Heart right ventricle (tissue), 16 donors: ENCODE results near the gene AUTS2. TPM values are rescaled to one million over a fixed set of nuclear protein-coding genes. Genes with fewer than 3 reads are reported as not detected.

ENCODE experiments used
- ATAC-seq, 8 donors: fragments of 200-7000 bp; cut with Tn5 transposase; one replicate each; pipeline ENCODE4 v1.9.1; 2020; ENCODE audit warnings: mild to moderate bottlenecking in 8 of 8, moderate library complexity in 8 of 8, moderate number of reproducible peaks in 1 of 8
- DNase-seq, 2 donors: peaks; one replicate each; pipeline ENCODE4 v3.0.0-alpha.2; 2020
- H3K27ac ChIP-seq, 10 donors: fragments of 200-600 bp; sonication (generic) in 2 of 10; one replicate each; pipeline versions ENCODE4 v1.5.0 to v1.8.0; 2020 to 2022; ENCODE audit warnings: mild to moderate bottlenecking in 3 of 10
- H3K27me3 ChIP-seq, 7 donors: fragments of 200-600 bp; one replicate each; pipeline ENCODE4 v1.8.0; 2021 to 2022; ENCODE audit warnings: mild to moderate bottlenecking in 2 of 7
- H3K36me3 ChIP-seq, 9 donors: fragments of 200-600 bp; sonication (generic) in 1 of 9; one replicate each; pipeline versions ENCODE4 v1.5.0 to v1.8.0; 2020 to 2022; ENCODE audit warnings: mild to moderate bottlenecking in 2 of 9
- H3K4me1 ChIP-seq, 9 donors: fragments of 200-600 bp; sonication (generic) in 1 of 9; one replicate each; pipeline versions ENCODE4 v1.5.0 to v1.8.0; 2020 to 2022; ENCODE audit warnings: mild to moderate bottlenecking in 4 of 9
- H3K4me3 ChIP-seq, 10 donors: fragments of 200-600 bp; sonication (generic) in 2 of 10; one replicate each; pipeline versions ENCODE4 v1.5.0 to v1.8.0; 2020 to 2022; ENCODE audit warnings: mild to moderate bottlenecking in 7 of 10, moderate library complexity in 2 of 10
- H3K9me3 ChIP-seq, 11 donors: fragments of 200-600 bp in 10 of 11; sonication (generic) in 2 of 11; one replicate each; pipeline versions ENCODE4 v1.5.0 to v1.8.0; 2013 to 2022; ENCODE audit warnings: mild to moderate bottlenecking in 2 of 11, control low read depth in 1 of 11, moderate library complexity in 1 of 11
- WGBS, 2 donors: extraction: QIAGEN DNeasy Blood & Tissue Kit; methylation state at CpG; one replicate each; pipeline ENCODE4 v1.1.7; 2013; ENCODE audit warnings: inconsistent platforms in 1 of 2; 5-methylcytosine and 5-hydroxymethylcytosine counted together
- intact Hi-C, 10 donors: fragments of 100-400 bp; cut with DNase I; formaldehyde crosslinking; loops; one replicate each; pipeline versions ENCODE4 v1.11.1 to v1.14.2; 2022
- polyA plus RNA-seq, 2 donors: library from polyadenylated mRNA; stranded (reverse); fragments of 200-250 nt; gene quantifications; one replicate each; pipeline ENCODE4 v1.2.3, GENCODE V29; 2013
- total RNA-seq, 10 donors: library from RNA; stranded (reverse); fragmentation: NEBNext Ultra II Directional in 3 of 10; extraction: Animal tissue kit (Norgen Biotek cat#: 25700) in 3 of 10; gene quantifications; one replicate each; pipeline versions ENCODE4 v1.2.1 to v1.2.4, GENCODE V29; 2021 to 2023
- TF ChIP-seq, protein P1 (sequence below), 9 donors: fragments of 200-600 bp; sonication (generic) in 2 of 9; IDR thresholded peaks; one replicate each; pipeline versions ENCODE4 v1.5.0 to v1.8.0; 2021 to 2022; ENCODE audit warnings: antibody characterized with exemption in 9 of 9, mild to moderate bottlenecking in 5 of 9, moderate library complexity in 1 of 9
- donor health status: Arrhythmogenic right ventricular cardiomyopathy.
- donor health status: ischemic (EF 13 %, LVEDD 7.1; RV severe dilation, severe dysfunction).
- donor health status: healthy with polysubstance abuse.
- donor health status: DM: no; HTN: yes; CAD: no.
- donor health status: DM: no; HTN: no; CAD: no.
- donor health status: ischemic (EF 25% LVEDD 6.9; RV normal size, moderate dysfunction).
- donor health status: ischemic (EF 25% LVEDD 5.7; RV mildly dilated, moderate dysfunction).
- donor health status: healthy.
- donor health status: DM: yes; HTN: yes; CAD: no.
- donor health status: Ischemic cardiomyopathy.
- donor health status: ischemic (EF 35%, LVEDD 5.7; RV mildly dilated, moderate dysfunction).
- donor health status: nonischemic (EF 11% LVEDD 7.7; RV severe dilation, severe dysfunction).
- donor health status: DM: yes; HTN: yes; CAD: no.
- donor health status: PGD.
- donor health status: ischemic (EF 29% LVEDD 5.4; RV normal size, mild dysfunction).
- donor health status: nonischemic (EF 23%, LVEDD 6.1; RV moderate dilation, normal function).

The AUTS2 gene
- total and polyA plus RNA-seq, 12 donors = 1.6 to 11.2 (median 7.3) TPM

DNA sequence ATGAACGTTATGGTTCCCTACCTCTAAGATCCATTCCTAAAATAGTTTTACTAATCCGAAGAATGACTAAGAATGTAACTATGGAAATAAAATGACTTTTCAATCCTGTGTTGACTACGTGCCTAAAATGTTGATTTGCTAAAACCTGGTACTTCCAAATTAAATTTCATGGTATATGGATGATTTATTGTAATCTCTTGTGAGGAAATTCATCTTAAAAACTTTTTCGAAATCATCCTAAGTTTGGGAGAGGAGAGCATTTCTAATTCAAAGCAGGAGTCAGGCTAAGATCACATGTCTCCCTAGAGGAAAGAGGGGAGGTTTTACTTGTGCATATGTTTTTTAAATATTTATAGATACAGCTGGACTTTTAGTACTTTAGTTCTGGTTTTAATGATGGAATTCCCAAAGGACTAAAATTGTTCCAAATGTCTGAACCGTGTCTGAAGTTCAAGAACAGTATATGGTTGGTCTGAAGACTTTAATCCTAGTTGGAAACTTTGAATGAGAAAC, 483.9 kb downstream of the AUTS2 start:
- Histone ChIP-seq H3K4me3 (no peak overlapping the region), H3K4me1 (peaks cover 0 to 13% (median 0%) of the 10 kb centered on the region in 9 donors), H3K36me3 (no peaks in the 10 kb centered on the region), H3K27ac (no peak overlapping the region), H3K9me3 (peaks cover 0 to 24% (median 4%) of the 10 kb centered on the region in 11 donors), H3K27me3 (no peaks in the 10 kb centered on the region)
- TF ChIP-seq, protein P1, sequence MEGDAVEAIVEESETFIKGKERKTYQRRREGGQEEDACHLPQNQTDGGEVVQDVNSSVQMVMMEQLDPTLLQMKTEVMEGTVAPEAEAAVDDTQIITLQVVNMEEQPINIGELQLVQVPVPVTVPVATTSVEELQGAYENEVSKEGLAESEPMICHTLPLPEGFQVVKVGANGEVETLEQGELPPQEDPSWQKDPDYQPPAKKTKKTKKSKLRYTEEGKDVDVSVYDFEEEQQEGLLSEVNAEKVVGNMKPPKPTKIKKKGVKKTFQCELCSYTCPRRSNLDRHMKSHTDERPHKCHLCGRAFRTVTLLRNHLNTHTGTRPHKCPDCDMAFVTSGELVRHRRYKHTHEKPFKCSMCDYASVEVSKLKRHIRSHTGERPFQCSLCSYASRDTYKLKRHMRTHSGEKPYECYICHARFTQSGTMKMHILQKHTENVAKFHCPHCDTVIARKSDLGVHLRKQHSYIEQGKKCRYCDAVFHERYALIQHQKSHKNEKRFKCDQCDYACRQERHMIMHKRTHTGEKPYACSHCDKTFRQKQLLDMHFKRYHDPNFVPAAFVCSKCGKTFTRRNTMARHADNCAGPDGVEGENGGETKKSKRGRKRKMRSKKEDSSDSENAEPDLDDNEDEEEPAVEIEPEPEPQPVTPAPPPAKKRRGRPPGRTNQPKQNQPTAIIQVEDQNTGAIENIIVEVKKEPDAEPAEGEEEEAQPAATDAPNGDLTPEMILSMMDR (IDR thresholded peaks at IDR 0.05) = no peak
- no peak for DNase-seq
- intact Hi-C loops = no loop called here
- peak in 6 of 8 donors; percentile 33 to 57 (median 38) for ATAC-seq
- 48 to 56% methylated on average over 5 of the region's 5 CpGs for WGBS, 2 donors

DNA sequence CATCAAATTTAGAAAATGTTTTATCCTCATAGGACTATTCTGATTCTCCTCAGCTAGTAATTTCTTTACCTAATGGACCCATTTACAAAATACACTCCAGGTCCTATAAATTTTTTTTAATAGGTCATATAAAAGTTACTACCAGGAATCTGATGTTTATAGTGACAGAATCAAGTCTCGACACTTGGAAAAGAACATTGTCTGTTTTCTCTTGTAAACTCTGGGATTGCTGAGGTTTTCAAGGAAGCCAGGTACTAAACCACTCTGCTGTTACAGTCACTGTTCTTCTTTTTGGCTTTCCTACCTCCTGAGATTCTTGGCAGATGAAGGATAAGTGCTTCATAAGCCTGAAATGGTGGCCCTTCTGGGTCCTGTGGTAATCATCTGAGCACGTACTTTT, 493.1 kb downstream of the AUTS2 start:
- Histone ChIP-seq H3K27me3 (no peaks in the 10 kb centered on the region), H3K36me3 (no peaks in the 10 kb centered on the region), H3K4me3 (no peak overlapping the region), H3K9me3 (peaks cover 0 to 17% (median 3%) of the 10 kb centered on the region in 11 donors), H3K4me1 (peaks cover 2 to 22% (median 16%) of the 10 kb centered on the region in 9 donors), H3K27ac (no peak overlapping the region)
- intact Hi-C loops = no loop called here
- no peak for DNase-seq
- 97 to 98% methylated on average over 2 of the region's 2 CpGs for WGBS, 2 donors
- TF ChIP-seq, protein P1 (IDR thresholded peaks at IDR 0.05) = no peak
- no peak for ATAC-seq

DNA sequence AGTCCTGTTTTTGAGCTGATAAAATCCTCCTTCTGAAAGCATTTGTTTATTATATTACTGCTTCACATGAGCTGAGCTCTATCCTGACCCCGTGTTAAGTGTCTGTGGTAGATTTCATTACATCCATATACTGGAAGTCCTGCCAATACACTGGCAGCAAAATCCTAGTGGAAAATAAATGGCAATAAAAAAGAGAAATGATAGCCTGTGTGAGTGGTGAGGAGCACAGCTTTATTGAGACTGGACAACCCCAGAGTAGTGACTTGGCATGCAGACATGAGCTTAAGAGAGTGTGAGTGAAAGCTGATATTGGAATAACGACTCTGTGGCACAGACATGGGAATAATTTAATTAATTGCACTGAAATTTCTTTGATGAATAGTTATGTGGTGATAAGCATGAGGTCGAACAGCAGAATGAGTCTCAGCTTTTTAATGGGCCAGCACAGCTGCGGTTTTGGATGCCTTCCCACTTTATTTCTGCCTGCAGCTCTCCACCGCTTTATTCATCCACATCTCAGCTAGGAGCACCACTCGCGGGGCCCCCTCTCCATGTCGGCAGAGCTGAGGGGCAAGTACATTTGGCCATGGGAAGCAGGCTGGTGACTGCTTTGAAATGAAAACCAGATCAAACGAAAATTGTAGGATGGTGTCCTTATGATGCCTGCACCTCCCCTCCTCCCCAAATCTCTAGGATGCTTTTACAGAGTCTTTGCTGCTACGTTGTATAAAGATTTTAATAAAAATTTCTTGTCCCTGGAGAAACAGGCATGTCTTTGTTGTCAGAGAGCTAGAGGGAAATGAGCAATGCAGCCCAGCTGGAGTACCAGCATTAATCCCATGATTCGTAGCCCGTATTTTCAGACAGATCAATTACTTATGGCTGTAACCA, 494.3 kb downstream of the AUTS2 start:
- H3K4me3 ChIP-seq = peak overlapping the region in 3 of 10 donors; percentile 16 to 27 (median 16)
- TF ChIP-seq, protein P1 (IDR thresholded peaks at IDR 0.05) = no peak
- DNase-seq (peak; percentile 14 to 16), ATAC-seq (peak in 5 of 8 donors; percentile 34 to 65 (median 53))
- peaks cover 0 to 6% (median 0%) of the 10 kb centered on the region in 11 donors for H3K9me3 ChIP-seq
- H3K27ac ChIP-seq = no peak overlapping the region
- H3K27me3 ChIP-seq = no peaks in the 10 kb centered on the region
- WGBS, 2 donors = 48 to 49% methylated on average over 12 of the region's 12 CpGs
- H3K36me3 ChIP-seq = no peaks in the 10 kb centered on the region
- intact Hi-C loops = no loop called here
- H3K4me1 ChIP-seq = peaks cover 2 to 25% (median 16%) of the 10 kb centered on the region in 9 donors

DNA sequence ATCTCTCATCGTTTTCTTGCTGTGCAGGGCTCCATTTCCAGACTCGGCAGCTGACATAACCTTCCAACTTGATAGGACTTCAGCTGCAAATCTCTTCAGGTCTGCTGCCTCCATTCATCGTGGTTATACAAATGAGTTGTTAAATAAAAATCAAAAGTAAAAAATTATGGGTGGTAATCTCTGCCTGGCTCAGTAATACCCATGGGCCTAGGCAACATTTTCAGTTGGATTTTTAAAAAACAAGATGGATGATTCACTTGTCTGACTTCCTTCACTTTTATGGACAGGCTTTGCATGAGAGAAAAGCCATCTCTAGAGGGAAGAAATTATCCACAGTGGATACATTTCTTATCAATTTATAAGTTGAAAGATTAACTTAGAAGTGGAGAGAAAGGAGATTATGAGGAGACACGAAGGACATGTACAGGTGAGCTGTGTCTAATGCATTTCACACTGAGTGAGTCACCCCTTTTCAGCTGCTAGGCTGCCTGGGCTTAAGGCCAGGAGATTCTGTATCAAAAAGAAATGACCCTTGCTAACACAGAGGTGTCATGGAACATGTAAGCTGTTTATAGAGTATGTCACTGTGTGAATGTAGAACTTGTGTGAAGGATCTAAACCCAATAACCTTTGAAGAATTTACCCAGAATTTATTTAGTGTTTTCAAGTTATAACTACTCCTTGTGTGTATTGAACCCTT, 495.1 kb downstream of the AUTS2 start:
- DNase-seq (no peak), ATAC-seq (peak in 7 of 8 donors; percentile 55 to 87 (median 81))
- TF ChIP-seq, protein P1 (IDR thresholded peaks at IDR 0.05) = no peak
- Histone ChIP-seq H3K27ac (no peak overlapping the region), H3K27me3 (no peaks in the 10 kb centered on the region), H3K9me3 (no peaks in the 10 kb centered on the region), H3K36me3 (no peaks in the 10 kb centered on the region), H3K4me1 (peaks cover 2 to 33% (median 24%) of the 10 kb centered on the region in 9 donors), H3K4me3 (peak overlapping the region in 2 of 10 donors; percentile 16 to 27)
- intact Hi-C loops = no loop called here
- 62 to 63% methylated on average over 4 of the region's 4 CpGs for WGBS, 2 donors
